ENCODE data around the gene PDCD2L. TPM values are rescaled to one million over a fixed set of nuclear protein-coding genes. Genes with fewer than 3 reads are reported as not detected.

PDCD2L gene
- total RNA-seq, 1 experiment from 2014 or later: 43.3 TPM

GRCh38 chr19:34474233-34474989 lies 70.2 kb downstream of the PDCD2L start:
- Histone ChIP-seq H3K4ac (ENCODE audit: low read depth, low read length) (no peak overlapping the region), H2BK120ac (ENCODE audit: low read depth, low read length, poor library complexity, severe bottlenecking) (no peak overlapping the region), H3K27me3 (ENCODE audit: insufficient read depth, low read length) (no peaks in the 10 kb centered on the region), H3K23me2 (ENCODE audit: insufficient read length, low read depth, low read length, poor library complexity, severe bottlenecking) (no peaks in the 10 kb centered on the region), H3K79me1 (ENCODE audit: insufficient read depth, low read depth, low read length, poor library complexity, severe bottlenecking) (no peaks in the 10 kb centered on the region), H3K27ac (ENCODE audit: insufficient read length, low read depth, low read length) (no peak overlapping the region), H2AFZ (ENCODE audit: low read length) (no peak overlapping the region), H4K5ac (ENCODE audit: insufficient read length, low read depth, low read length) (no peak overlapping the region), H4K20me1 (ENCODE audit: control insufficient read depth, insufficient read depth, insufficient read length) (no peaks in the 10 kb centered on the region), H3K18ac (ENCODE audit: insufficient read length, low read depth, low read length) (no peak overlapping the region), H3K9me3 (ENCODE audit: control insufficient read depth, low read depth, low read length) (no peaks in the 10 kb centered on the region), H2BK15ac (ENCODE audit: low read depth, low read length) (no peak overlapping the region), H3K4me1 (ENCODE audit: insufficient read depth, low read length) (no peaks in the 10 kb centered on the region), H3T11ph (ENCODE audit: low read length) (no peak overlapping the region), H3K9ac (ENCODE audit: extremely low read depth, insufficient read length, low read length) (no peak overlapping the region), H4K91ac (ENCODE audit: insufficient read length, low read depth, low read length) (no peak overlapping the region), H3K56ac (ENCODE audit: insufficient read length, low read depth, low read length) (no peak overlapping the region), H2AK5ac (ENCODE audit: insufficient read length, low read length) (no peak overlapping the region), H2BK5ac (ENCODE audit: insufficient read length, low read length) (no peak overlapping the region), H3K14ac (ENCODE audit: insufficient read depth, low read length) (no peak overlapping the region), H3K79me2 (ENCODE audit: insufficient read depth, low read length) (no peaks in the 10 kb centered on the region), H2BK12ac (ENCODE audit: insufficient read length, low read depth, low read length) (no peak overlapping the region), H2BK20ac (ENCODE audit: low read depth, low read length, poor library complexity, severe bottlenecking) (no peak overlapping the region), H4K8ac (replicated peaks; ENCODE audit: insufficient read length, low read depth, low read length) (no peak overlapping the region), H3K23ac (ENCODE audit: insufficient read length, low read depth, low read length) (no peak overlapping the region), H3K4me2 (ENCODE audit: insufficient read depth, insufficient read length, low read length) (no peak overlapping the region)
- Mint-ChIP-seq H3K4me1 (peaks cover 2 to 3% of the 10 kb centered on the region in 2 experiments; a peak in 3 of 4 replicates), H3K27ac (no peak overlapping the region), H3K27me3 (ENCODE audit: low read depth) (peaks cover 6% of the 10 kb centered on the region; the same call in 1 of the 2 replicates), H3K9me3 (peaks cover 2% of the 10 kb centered on the region in 2 experiments; a peak in 2 of 5 replicates), H3K4me3 (no peak overlapping the region), H3K36me3 (ENCODE audit: insufficient read depth in 1 of 3, low read depth in 3 of 3) (peaks cover 14 to 45% (median 36%) of the 10 kb centered on the region in 3 experiments; a peak in 6 of 7 replicates)
- no CpG with 5 or more reads among the region's 4 CpGs for WGBS (ENCODE audit: extremely low coverage, insufficient read length, low lambda C conversion rate)
- no peak for TF ChIP-seq CTCF (conservative IDR thresholded peaks at IDR 0.05)
- DNase-seq: no peak
